Activated CD8-positive, alpha-beta T cell treated with anti-CD3 and anti-CD28 coated beads for 36 hours (primary cell): Measurements from ENCODE around the gene CENATAC. TPM values are rescaled to one million over a fixed set of nuclear protein-coding genes. Genes with fewer than 3 reads are reported as not detected.
"Not testable (repeated sequence)": the region's sequence is repeated elsewhere in the genome, so short reads cannot be mapped to it uniquely, and the experiment has no call there.

Experiments used
- ATAC-seq: fragments of 200-7000 bp; cut with Tn5 transposase; one replicate; pipeline ENCODE4 v1.10.0; 2021; ENCODE audit warnings: mild to moderate bottlenecking, moderate library complexity
- CTCF ChIA-PET: fragments of 350-600 bp; sonication (Branson Sonifier 250); formaldehyde crosslinking; loops from one replicate; lab custom pipeline; 2021; ENCODE audit warnings: antibody characterized with exemption; lab: Charles Lee
- POLR2A ChIA-PET: fragments of 350-600 bp; sonication (Branson Sonifier 250); formaldehyde crosslinking; loops from one replicate; lab custom pipeline; 2021; ENCODE audit warnings: antibody characterized with exemption; lab: Charles Lee
- DNase-seq: peaks from one replicate; pipeline ENCODE4 v3.0.0-alpha.2; 2020
- H3K27ac Mint-ChIP-seq: one replicate; pipeline ENCODE4 v1.8.0; 2021; ENCODE audit warnings: mild to moderate bottlenecking, mixed read lengths
- H3K27me3 Mint-ChIP-seq: one replicate; pipeline ENCODE4 v1.8.0; 2021; ENCODE audit warnings: mixed read lengths
- H3K36me3 Mint-ChIP-seq: one replicate; pipeline ENCODE4 v1.8.0; 2021; ENCODE audit warnings: low read depth, mixed read lengths
- H3K4me1 Mint-ChIP-seq: one replicate; pipeline ENCODE4 v1.8.0; 2021; ENCODE audit warnings: low read depth, mixed read lengths
- H3K4me3 Mint-ChIP-seq: one replicate; pipeline ENCODE4 v1.8.0; 2021; ENCODE audit warnings: mild to moderate bottlenecking, moderate library complexity, mixed read lengths
- H3K9me3 Mint-ChIP-seq: one replicate; pipeline ENCODE4 v1.8.0; 2021; ENCODE audit warnings: mixed read lengths
- intact Hi-C: fragments of 100-400 bp; cut with micrococcal nuclease; formaldehyde crosslinking; loops from one replicate; pipeline ENCODE4 v1.10.0; 2022
- total RNA-seq, 2 experiments: library from RNA; stranded (reverse); gene quantifications; one replicate each; pipeline ENCODE4 v1.2.3, GENCODE V29; 2021
- TF ChIP-seq, protein P1 (sequence below): fragments of 200-600 bp; IDR thresholded peaks from one replicate; pipeline ENCODE4 v1.8.0; 2022; ENCODE audit warnings: antibody characterized with exemption, mild to moderate bottlenecking

The CENATAC gene
- total RNA-seq, 2 experiments from 2014 or later: 22.0 to 24.1 TPM

DNA sequence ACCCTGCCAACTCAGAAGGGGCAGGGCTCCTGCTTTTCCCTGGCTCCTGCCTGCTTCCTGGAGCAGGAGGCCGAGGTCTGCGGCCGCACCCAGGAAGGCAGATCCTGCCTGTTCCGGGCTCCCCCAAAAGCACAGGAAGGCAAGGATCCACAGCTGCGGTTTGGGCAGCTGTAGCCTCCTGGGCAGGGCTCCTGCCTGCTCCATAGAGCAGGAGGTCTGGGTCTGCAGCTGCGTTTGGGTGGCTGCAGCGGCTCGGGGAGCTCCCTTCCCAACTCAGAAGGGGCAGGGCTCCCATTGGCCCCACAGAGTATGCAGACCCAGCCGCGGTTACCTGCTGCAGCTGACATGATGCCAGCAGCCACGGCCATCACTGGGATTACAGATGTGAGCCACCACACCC lies 36.3 kb upstream of the CENATAC start:
- H3K9me3 Mint-ChIP-seq: no peaks in the 10 kb centered on the region
- POLR2A ChIA-PET: no interaction called here
- no peaks in the 10 kb centered on the region for H3K4me1 Mint-ChIP-seq
- DNase-seq: no peak
- CTCF ChIA-PET: interaction anchor here (2.3 kb wide), 1 partner anchor 271 kb away, joined by 12 read pairs; no protein-coding TSS in a partner anchor
- H3K27me3 Mint-ChIP-seq: no peaks in the 10 kb centered on the region
- H3K4me3 Mint-ChIP-seq: no peak overlapping the region
- no peak for ATAC-seq
- TF ChIP-seq, protein P1, sequence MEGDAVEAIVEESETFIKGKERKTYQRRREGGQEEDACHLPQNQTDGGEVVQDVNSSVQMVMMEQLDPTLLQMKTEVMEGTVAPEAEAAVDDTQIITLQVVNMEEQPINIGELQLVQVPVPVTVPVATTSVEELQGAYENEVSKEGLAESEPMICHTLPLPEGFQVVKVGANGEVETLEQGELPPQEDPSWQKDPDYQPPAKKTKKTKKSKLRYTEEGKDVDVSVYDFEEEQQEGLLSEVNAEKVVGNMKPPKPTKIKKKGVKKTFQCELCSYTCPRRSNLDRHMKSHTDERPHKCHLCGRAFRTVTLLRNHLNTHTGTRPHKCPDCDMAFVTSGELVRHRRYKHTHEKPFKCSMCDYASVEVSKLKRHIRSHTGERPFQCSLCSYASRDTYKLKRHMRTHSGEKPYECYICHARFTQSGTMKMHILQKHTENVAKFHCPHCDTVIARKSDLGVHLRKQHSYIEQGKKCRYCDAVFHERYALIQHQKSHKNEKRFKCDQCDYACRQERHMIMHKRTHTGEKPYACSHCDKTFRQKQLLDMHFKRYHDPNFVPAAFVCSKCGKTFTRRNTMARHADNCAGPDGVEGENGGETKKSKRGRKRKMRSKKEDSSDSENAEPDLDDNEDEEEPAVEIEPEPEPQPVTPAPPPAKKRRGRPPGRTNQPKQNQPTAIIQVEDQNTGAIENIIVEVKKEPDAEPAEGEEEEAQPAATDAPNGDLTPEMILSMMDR: no peak
- intact Hi-C loops: no loop called here
- H3K27ac Mint-ChIP-seq: no peak overlapping the region
- H3K36me3 Mint-ChIP-seq: no peaks in the 10 kb centered on the region

DNA sequence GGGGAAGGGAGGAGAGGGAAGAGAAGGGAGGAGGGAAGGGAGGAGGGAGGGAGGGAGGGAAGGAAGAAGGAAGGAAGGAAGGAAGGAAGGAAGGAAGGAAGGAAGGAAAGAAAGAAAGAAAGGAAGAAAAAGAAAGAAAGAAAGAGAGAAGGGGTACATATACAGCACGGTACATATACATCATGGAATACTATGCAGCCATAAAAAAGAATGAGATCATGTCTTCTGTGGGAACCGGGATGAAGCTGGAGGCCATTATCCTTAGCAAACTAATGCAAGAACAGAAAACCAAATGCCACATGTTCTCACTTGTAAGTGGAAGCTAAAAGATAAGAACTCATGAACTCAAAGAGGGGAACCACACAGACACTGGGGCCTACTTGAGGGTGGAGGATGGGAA lies 28.4 kb upstream of the CENATAC start:
- H3K9me3 Mint-ChIP-seq, H3K4me3 Mint-ChIP-seq, DNase-seq, H3K27me3 Mint-ChIP-seq, ATAC-seq, H3K4me1 Mint-ChIP-seq, intact Hi-C loops, H3K27ac Mint-ChIP-seq, H3K36me3 Mint-ChIP-seq, POLR2A ChIA-PET: not testable (repeated sequence)
- CTCF ChIA-PET: interaction anchor here (1.5 kb wide), 1 partner anchor 369 kb away, joined by 4 read pairs; no protein-coding TSS in a partner anchor

DNA sequence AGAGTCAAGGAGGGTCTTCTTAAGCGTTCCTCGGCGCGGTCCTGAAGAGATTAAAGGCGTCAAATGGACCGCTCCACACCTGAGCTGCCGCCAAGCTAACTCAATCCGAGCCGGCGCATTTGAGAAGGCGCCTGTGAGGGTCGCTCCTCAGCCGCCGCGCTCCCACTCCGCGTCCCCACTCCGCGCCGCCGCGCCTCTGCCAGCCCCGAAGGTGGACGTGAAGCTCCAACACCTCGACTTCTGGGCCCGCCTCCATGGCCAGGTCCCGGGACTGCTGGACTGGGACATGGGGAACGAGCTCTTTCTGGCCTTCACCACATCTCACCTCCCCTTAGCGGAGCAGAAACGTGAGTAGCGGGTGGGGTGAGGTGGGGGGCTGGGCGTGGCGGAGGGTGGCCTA lies 26.3 kb upstream of the CENATAC start, which contains the start of gene FOXR1:
Gene FOXR1 (plus strand): TSS at position 116 of the 400 bp plus-strand sequence. CDS start 171 bp downstream, at position 287.
- Mint-ChIP-seq H3K36me3 (no peaks in the 10 kb centered on the region), H3K4me3 (no peak within 1 kb of the TSS), H3K4me1 (no peaks in the 10 kb centered on the region), H3K27me3 (peaks cover 12% of the 10 kb centered on the region), H3K9me3 (no peaks in the 10 kb centered on the region), H3K27ac (no peak within 1 kb of the TSS)
- ATAC-seq (no peak), DNase-seq (no peak)
- ChIA-PET CTCF (no interaction called here), POLR2A (interaction anchor here (0.9 kb wide), 1 partner anchor 11 kb away, joined by 3 read pairs; no protein-coding TSS in a partner anchor)
- TF ChIP-seq, protein P1: no peak
- intact Hi-C loops: no loop called here

DNA sequence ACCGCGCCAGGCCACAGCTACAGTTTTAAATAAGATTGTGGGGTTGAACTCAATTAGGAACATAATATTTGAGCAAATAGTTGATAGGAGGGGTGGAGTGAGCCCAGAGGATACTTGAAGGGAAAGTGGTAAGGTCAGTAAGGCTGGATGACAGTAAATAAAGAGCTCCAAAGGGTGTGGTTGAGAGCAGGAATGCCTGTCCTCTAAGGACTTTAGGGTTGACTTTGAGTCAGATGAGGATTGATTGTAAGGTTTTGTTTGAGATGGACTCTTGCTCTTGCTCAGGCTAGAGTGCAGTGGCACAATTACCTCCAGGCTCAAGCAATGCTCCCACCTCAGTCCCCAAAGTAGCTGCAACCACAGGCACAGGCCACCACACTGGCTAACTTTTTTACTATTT lies 24.0 kb upstream of the CENATAC start:
- TF ChIP-seq, protein P1: no peak
- peaks cover 13% of the 10 kb centered on the region for H3K27me3 Mint-ChIP-seq
- DNase-seq (no peak), ATAC-seq (no peak)
- intact Hi-C loops: no loop called here
- POLR2A ChIA-PET: interaction anchor here (0.8 kb wide), 1 partner anchor 40 kb away, joined by 3 read pairs; no protein-coding TSS in a partner anchor
- H3K27ac Mint-ChIP-seq: no peak overlapping the region
- no peaks in the 10 kb centered on the region for H3K9me3 Mint-ChIP-seq
- CTCF ChIA-PET: interaction anchor here (1.2 kb wide), 1 partner anchor 17 kb away, joined by 3 read pairs; no protein-coding TSS in a partner anchor
- H3K4me3 Mint-ChIP-seq: no peak overlapping the region
- no peaks in the 10 kb centered on the region for H3K36me3 Mint-ChIP-seq
- H3K4me1 Mint-ChIP-seq: no peaks in the 10 kb centered on the region

DNA sequence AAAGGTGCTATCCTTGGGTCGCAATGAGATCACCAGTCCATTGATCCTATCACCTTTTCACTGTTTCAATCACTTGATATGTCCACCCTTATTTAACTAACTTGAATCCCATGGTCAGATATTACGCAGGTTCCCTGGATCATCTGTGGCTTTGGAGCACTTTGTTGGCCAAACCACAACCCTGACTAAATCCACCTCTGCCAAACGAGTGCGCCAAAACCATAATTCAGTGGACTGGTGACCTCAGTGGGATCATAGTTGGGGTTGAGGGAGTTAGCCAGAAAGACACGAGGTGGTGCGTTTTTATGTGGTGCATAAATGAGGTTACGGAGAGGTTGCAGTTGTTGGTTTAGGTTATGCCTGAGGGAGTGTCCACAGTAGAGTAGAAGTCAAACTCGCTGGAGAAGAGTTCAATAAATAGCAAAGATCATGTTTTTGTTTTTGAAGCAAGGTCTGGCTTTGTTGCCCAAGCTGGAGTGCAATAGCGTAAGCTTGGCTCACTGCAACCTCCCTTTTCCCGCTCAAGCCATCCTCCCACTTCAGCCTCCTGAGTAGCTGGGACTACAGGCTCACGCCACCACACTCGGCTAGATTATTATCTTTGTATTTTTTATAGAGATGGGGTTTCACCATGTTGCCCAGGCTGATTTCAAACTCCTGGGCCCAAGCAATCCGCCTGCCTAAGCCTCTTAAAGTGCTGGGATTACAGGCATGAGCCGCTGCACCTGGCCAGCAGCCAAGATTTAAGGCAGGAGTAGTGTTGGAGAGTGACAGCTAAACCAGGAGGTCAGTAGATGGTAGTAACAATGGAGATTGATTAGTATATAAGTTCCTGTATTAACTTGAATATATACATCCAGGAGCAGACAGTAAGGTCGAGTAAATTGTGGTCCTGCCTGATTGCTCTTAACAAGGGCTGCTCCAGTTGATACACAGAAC lies 21.9 kb upstream of the CENATAC start:
- no peak for DNase-seq
- H3K27me3 Mint-ChIP-seq: peaks cover 10% of the 10 kb centered on the region
- POLR2A ChIA-PET: interaction anchor here (0.6 kb wide), 1 partner anchor 437 kb away, joined by 3 read pairs; no protein-coding TSS in a partner anchor

More for the DNA sequence above, 21.9 kb upstream of the CENATAC start:
- ATAC-seq: no peak
- Mint-ChIP-seq H3K9me3 (no peaks in the 10 kb centered on the region), H3K4me3 (no peak overlapping the region), H3K27ac (no peak overlapping the region), H3K36me3 (no peaks in the 10 kb centered on the region), H3K4me1 (no peaks in the 10 kb centered on the region)
- CTCF ChIA-PET: interaction anchor here (0.6 to 0.9 kb wide), 2 partner anchors 19 to 893 kb away, joined by 3 read pairs; no protein-coding TSS in a partner anchor
- intact Hi-C loops: no loop called here
- TF ChIP-seq, protein P1: no peak
